Testis (tissue), 3 donors: ENCODE measurements around the gene PCSK6. TPM values are rescaled to one million over a fixed set of nuclear protein-coding genes. Genes with fewer than 3 reads are reported as not detected.

Experiments used
- DNase-seq: peaks from one replicate; pipeline ENCODE4 v3.0.0-alpha.2; 2019
- H3K27ac ChIP-seq, 2 donors: fragments of 200-600 bp; sonication (generic); one replicate each; pipeline ENCODE4 v1.5.1; 2019
- H3K27me3 ChIP-seq: fragments of 200-600 bp; sonication (generic); one replicate; pipeline ENCODE4 v1.5.1; 2019
- H3K36me3 ChIP-seq: fragments of 200-600 bp; sonication (generic); one replicate; pipeline ENCODE4 v1.5.1; 2017; ENCODE audit warnings: low read depth; ENCODE audit errors: missing control alignments
- H3K4me1 ChIP-seq: fragments of 200-600 bp; sonication (generic); one replicate; pipeline ENCODE4 v1.5.1; 2019
- H3K4me3 ChIP-seq, 2 donors: fragments of 200-600 bp; sonication (generic); one replicate each; pipeline ENCODE4 v1.5.1; 2017 to 2019
- H3K9me3 ChIP-seq: fragments of 200-600 bp; sonication (generic); one replicate; pipeline ENCODE4 v1.5.1; 2017
- CTCF ChIP-seq, 3 experiments: fragments of 450-650 bp in 2 of 3; fragments of 200-600 bp in 1 of 3; sonication (generic) in 1 of 3; IDR thresholded peaks; one replicate each; pipeline ENCODE4 v1.5.1; 2016 to 2019; ENCODE audit warnings: antibody characterized with exemption in 3 of 3, mild to moderate bottlenecking in 2 of 3, moderate library complexity in 1 of 3
- POLR2A ChIP-seq: fragments of 450-650 bp; IDR thresholded peaks from one replicate; pipeline ENCODE4 v1.6.1; 2017; ENCODE audit warnings: antibody characterized with exemption, mild to moderate bottlenecking, moderate library complexity
- WGBS, 2 donors: methylation state at CpG; one replicate each; pipeline ENCODE4 v1.1.5; 2018; 5-methylcytosine and 5-hydroxymethylcytosine counted together
- intact Hi-C: fragments of 100-400 bp; cut with DNase I; formaldehyde crosslinking; loops from one replicate; pipeline ENCODE4 v1.15.1; 2023; ENCODE audit warnings: low total_unique reads
- polyA plus RNA-seq: library from polyadenylated mRNA; stranded (reverse); fragments of 350-450 nt; fragmentation: Illumina TruSeq; extraction: RNeasy Lipid Tissue Mini Kit (QIAGEN cat#74804); gene quantifications from one replicate; pipeline ENCODE4 v1.2.3, GENCODE V29; 2014; ENCODE audit warnings: low read depth, low replicate concordance; ENCODE audit not compliant: insufficient read depth
- total RNA-seq, 2 donors: library from RNA; depleted of rRNA; stranded (reverse); fragments of >200 nt; gene quantifications; one replicate each; pipeline ENCODE4 v1.2.3, GENCODE V29; 2016

The PCSK6 gene
- total and polyA plus RNA-seq, 3 donors from 2014 or later = 43.9 to 156 (median 95.4) TPM

GRCh38 chr15:101533371-101534140, 44.0 kb upstream of the PCSK6 start:
- no peak for TF ChIP-seq CTCF (IDR thresholded peaks at IDR 0.05)
- TF ChIP-seq POLR2A = no peak

GRCh38 chr15:101532865-101533264, 43.4 kb upstream of the PCSK6 start:
- H3K4me3 ChIP-seq = no peak overlapping the region
- intact Hi-C loops = no loop called here
- no peaks in the 10 kb centered on the region for H3K27me3 ChIP-seq
- no peak overlapping the region for H3K27ac ChIP-seq
- TF ChIP-seq POLR2A = no peak
- no peak for TF ChIP-seq CTCF (IDR thresholded peaks at IDR 0.05)
- 93 to 96% methylated on average over 6 of the region's 6 CpGs for WGBS, 2 donors
- no peaks in the 10 kb centered on the region for H3K9me3 ChIP-seq
- no peak for DNase-seq
- peaks cover 19% of the 10 kb centered on the region for H3K4me1 ChIP-seq
- no peaks in the 10 kb centered on the region for H3K36me3 ChIP-seq

More at GRCh38 chr15:101533371-101534140, 44.0 kb upstream of the PCSK6 start:
- Histone ChIP-seq H3K9me3 (no peaks in the 10 kb centered on the region), H3K27me3 (no peaks in the 10 kb centered on the region), H3K27ac (no peak overlapping the region), H3K4me3 (no peak overlapping the region), H3K4me1 (peaks cover 12% of the 10 kb centered on the region), H3K36me3 (no peaks in the 10 kb centered on the region)
- DNase-seq = no peak
- intact Hi-C loops = no loop called here
- WGBS, 2 donors = 90 to 92% methylated on average over 3 to 13 of the region's 13 CpGs

GRCh38 chr15:101531170-101531569, 41.7 kb upstream of the PCSK6 start:
- no peak for TF ChIP-seq CTCF (IDR thresholded peaks at IDR 0.05)

GRCh38 chr15:101530224-101530958, 40.9 kb upstream of the PCSK6 start:
- no peaks in the 10 kb centered on the region for H3K9me3 ChIP-seq

More at GRCh38 chr15:101531170-101531569, 41.7 kb upstream of the PCSK6 start:
- 89 to 93% methylated on average over 10 to 13 of the region's 13 CpGs for WGBS, 2 donors
- Histone ChIP-seq H3K27ac (no peak overlapping the region), H3K27me3 (no peaks in the 10 kb centered on the region), H3K9me3 (no peaks in the 10 kb centered on the region), H3K4me3 (no peak overlapping the region), H3K36me3 (no peaks in the 10 kb centered on the region), H3K4me1 (peaks cover 19% of the 10 kb centered on the region)
- intact Hi-C loops = no loop called here
- DNase-seq = no peak

More at GRCh38 chr15:101530224-101530958, 40.9 kb upstream of the PCSK6 start:
- WGBS, 2 donors = 93 to 96% methylated on average over 16 of the region's 17 CpGs
- intact Hi-C loops = no loop called here
- no peak overlapping the region for H3K27ac ChIP-seq
- H3K27me3 ChIP-seq = no peaks in the 10 kb centered on the region
- no peak overlapping the region for H3K4me3 ChIP-seq
- DNase-seq = no peak
- no peak for TF ChIP-seq CTCF (IDR thresholded peaks at IDR 0.05)
- H3K36me3 ChIP-seq = no peaks in the 10 kb centered on the region
- H3K4me1 ChIP-seq = peaks cover 19% of the 10 kb centered on the region
